A549 (cell line): ENCODE results near the gene PRSS1. TPM values are rescaled to one million over a fixed set of nuclear protein-coding genes. Genes with fewer than 3 reads are reported as not detected.

Experiments
- ATAC-seq, 2 experiments: fragments of 200-7000 bp in 1 of 2; fragments of >200 bp in 1 of 2; cut with Nextera tagmentation in 1 of 2; cut with Tn5 transposase in 1 of 2; 3 replicates each; pipeline versions ENCODE4 v1.8.0 to v1.9.1; 2018 to 2020; ENCODE audit warnings: mild to moderate bottlenecking in 1 of 2, moderate library complexity in 1 of 2
- CTCF ChIA-PET: fragments of 300-600 bp; sonication (Branson Sonifier 250); formaldehyde crosslinking; extraction: SDS; loops from one replicate; lab custom pipeline; 2021; ENCODE audit warnings: antibody characterized with exemption, inconsistent platforms; lab: Yijun Ruan, JAX
- POLR2A ChIA-PET: fragments of 350-600 bp; formaldehyde crosslinking; extraction: SDS; loops from one replicate; lab custom pipeline; 2021; ENCODE audit warnings: antibody characterized with exemption, inconsistent platforms; lab: Yijun Ruan, JAX
- DNase-seq, 2 experiments: peaks; one replicate each; pipeline versions ENCODE4 v3.0.0 to v3.0.0-alpha.2; 2011 to 2016; ENCODE audit warnings: low read depth in 1 of 2, low spot score in 1 of 2
- FAIRE-seq: peaks from 2 replicates; lab custom pipeline; 2011; peaks lifted over from hg19 to GRCh38; lab: Jason Lieb, UNC
- H3K27ac ChIP-seq, 2 experiments: fragments of >200 bp; sonication (Bioruptor Twin); formaldehyde crosslinking; 3 replicates each; pipeline ENCODE4 v1.5.1; 2016 to 2017
- H3K4me1 ChIP-seq: fragments of >200 bp; sonication (Bioruptor Twin); formaldehyde crosslinking; 3 replicates; pipeline ENCODE4 v1.6.1; 2016
- H3K4me2 ChIP-seq: fragments of >200 bp; sonication (Bioruptor Twin); formaldehyde crosslinking; 3 replicates; pipeline ENCODE4 v1.6.1; 2016
- H3K4me3 ChIP-seq: fragments of >200 bp; sonication (Bioruptor Twin); formaldehyde crosslinking; 3 replicates; pipeline ENCODE4 v1.5.1; 2016
- H3K9me3 ChIP-seq: fragments of >200 bp; sonication (Bioruptor Twin); formaldehyde crosslinking; 3 replicates; pipeline ENCODE4 v1.6.1; 2016
- BHLHE40 ChIP-seq: IDR thresholded peaks from 2 replicates; pipeline ENCODE4 v1.6.1; 2012; ENCODE audit warnings: low read depth, low read length, inconsistent platforms
- CBX2 ChIP-seq: fragments of 200-600 bp; sonication (generic); IDR thresholded peaks from 2 replicates; pipeline ENCODE4 v1.6.1; 2016; ENCODE audit warnings: low read depth, mild to moderate bottlenecking, borderline replicate concordance
- CBX8 ChIP-seq: fragments of 200-600 bp; sonication (generic); IDR thresholded peaks from 2 replicates; pipeline ENCODE4 v1.6.1; 2016
- CHD4 ChIP-seq: fragments of 200-600 bp; sonication (generic); IDR thresholded peaks from 2 replicates; pipeline ENCODE4 v1.6.1; 2016; ENCODE audit warnings: antibody characterized with exemption, mild to moderate bottlenecking, borderline replicate concordance
- FOXS1 ChIP-seq: fragments of 250-450 bp; sonication (Bioruptor Pico); IDR thresholded peaks from 2 replicates; pipeline ENCODE4 v1.5.0; 2020; ENCODE audit warnings: mild to moderate bottlenecking, moderate library complexity
- HDAC2 ChIP-seq: fragments of 200-600 bp; sonication (generic); IDR thresholded peaks from 2 replicates; pipeline ENCODE4 v1.6.1; 2016
- HOXA7 ChIP-seq: fragments of 250-450 bp; sonication (Bioruptor Pico); IDR thresholded peaks from 2 replicates; pipeline ENCODE4 v1.5.0; 2020; ENCODE audit warnings: mild to moderate bottlenecking, moderate library complexity
- HOXB5 ChIP-seq: fragments of 250-450 bp; sonication (Bioruptor Pico); IDR thresholded peaks from 2 replicates; pipeline ENCODE4 v1.5.0; 2020; ENCODE audit warnings: mild to moderate bottlenecking, moderate library complexity
- POLR2AphosphoS2 ChIP-seq: conservative IDR thresholded peaks from 2 replicates; pipeline ENCODE4 v1.6.1; 2012; ENCODE audit warnings: low read length, improper control_type of control experiment, inconsistent platforms
- RARB ChIP-seq: fragments of 250-450 bp; sonication (Bioruptor Pico); IDR thresholded peaks from 2 replicates; pipeline ENCODE4 v1.8.0; 2021; ENCODE audit warnings: mild to moderate bottlenecking, moderate library complexity
- RFX5 ChIP-seq: fragments of 450-650 bp; IDR thresholded peaks from 2 replicates; pipeline ENCODE4 v1.7.1; 2014; ENCODE audit warnings: antibody characterized with exemption, mild to moderate bottlenecking, moderate library complexity
- WGBS: methylation state at CpG from one replicate; pipeline ENCODE4 v1.1.6; 2017; ENCODE audit errors: missing lambda C conversion rate; 5-methylcytosine and 5-hydroxymethylcytosine counted together
- polyA plus RNA-seq, 4 experiments: library from polyadenylated mRNA; depleted of rRNA in 3 of 4; stranded (reverse); fragments of >200 nt; fragmentation: RNase III in 1 of 4; extraction: RNeasy Plus Mini Kit Qiagen cat#74134 plus additional on column Dnase treatment in 1 of 4; gene quantifications; 2 replicates in 3 of 4; 3 replicates in 1 of 4; pipeline ENCODE4 v1.2.3, GENCODE V29; 2011 to 2017
- TF ChIP-seq, protein P1 (sequence below): fragments of >200 bp; sonication (Bioruptor Twin); formaldehyde crosslinking; IDR thresholded peaks from 3 replicates; pipeline ENCODE4 v1.5.1; 2016
- TF ChIP-seq, protein P2 (sequence below): fragments of 150-350 bp; IDR thresholded peaks from 2 replicates; pipeline ENCODE4 v1.6.1; 2014; ENCODE audit warnings: low read depth, mild to moderate bottlenecking, low read length
- TF ChIP-seq, protein P3 (sequence below): IDR thresholded peaks from 2 replicates; pipeline ENCODE4 v1.6.1; 2012
- TF ChIP-seq, protein P4 (sequence below): fragments of 250-450 bp; sonication (Bioruptor Pico); IDR thresholded peaks from 2 replicates; pipeline ENCODE4 v1.5.0; 2021; ENCODE audit warnings: mild to moderate bottlenecking, moderate library complexity, borderline replicate concordance
- TF ChIP-seq, protein P5 (sequence below): fragments of 200-600 bp; sonication (generic); IDR thresholded peaks from 2 replicates; pipeline ENCODE4 v1.6.1; 2016; ENCODE audit warnings: antibody characterized with exemption, mild to moderate bottlenecking, moderate library complexity

The PRSS1 gene
- polyA plus RNA-seq, 2 of the 4 experiments (the other 2 are of a cell fraction), result not detected

DNA sequence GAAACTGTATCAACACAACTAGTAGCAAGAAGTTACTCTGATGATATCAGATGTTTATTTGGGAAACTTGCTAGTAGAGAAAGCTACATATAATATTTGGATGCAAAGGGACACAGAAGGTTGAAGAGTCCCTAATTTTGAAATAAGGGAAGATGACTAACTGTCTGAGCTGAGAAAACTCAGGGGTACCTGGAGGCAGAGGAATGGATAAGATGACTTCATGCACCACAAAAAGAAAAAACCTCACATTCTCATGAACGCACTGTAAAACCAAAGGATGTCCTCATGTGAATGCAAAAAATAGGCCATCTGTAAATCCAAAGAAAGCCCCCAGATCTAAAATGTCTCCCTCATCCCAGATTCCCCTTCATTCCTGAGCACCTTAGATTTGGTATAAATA lies 50.8 kb downstream of the PRSS1 start:
- ChIA-PET POLR2A (no interaction called here), CTCF (interaction anchor here (2.7 kb wide), 1 partner anchor 17 kb away, joined by 10 read pairs; no protein-coding TSS in a partner anchor)
- Histone ChIP-seq H3K4me3 (no peak overlapping the region), H3K9me3 (no peaks in the 10 kb centered on the region), H3K4me1 (no peaks in the 10 kb centered on the region), H3K4me2 (no peak overlapping the region), H3K27ac (no peak overlapping the region)
- no peak for TF ChIP-seq CBX8
- no peak for DNase-seq
- no peak for ATAC-seq
- no peak for FAIRE-seq
- 4% methylated on average over 1 of the region's 1 CpG for WGBS

DNA sequence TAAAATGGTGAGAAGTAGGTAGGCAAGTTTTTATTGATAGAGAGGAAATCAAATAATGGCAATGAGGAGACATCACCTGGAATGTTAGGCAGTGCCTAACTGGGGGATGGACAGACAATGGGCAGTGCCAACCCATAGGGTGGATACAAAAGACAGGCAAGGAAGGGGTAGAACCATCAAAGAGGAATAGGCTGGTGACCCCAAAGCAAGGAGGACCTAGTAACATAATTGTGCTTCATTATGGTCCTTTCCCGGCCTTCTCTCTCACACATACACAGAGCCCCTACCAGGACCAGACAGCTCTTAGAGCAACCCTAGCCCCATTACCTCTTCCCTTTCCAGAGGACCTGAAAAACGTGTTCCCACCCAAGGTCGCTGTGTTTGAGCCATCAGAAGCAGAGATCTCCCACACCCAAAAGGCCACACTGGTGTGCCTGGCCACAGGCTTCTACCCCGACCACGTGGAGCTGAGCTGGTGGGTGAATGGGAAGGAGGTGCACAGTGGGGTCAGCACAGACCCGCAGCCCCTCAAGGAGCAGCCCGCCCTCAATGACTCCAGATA lies 51.5 kb downstream of the PRSS1 start:
- ChIA-PET POLR2A (no interaction called here), CTCF (interaction anchor here (1.0 kb wide), 1 partner anchor 10 kb away, joined by 5 read pairs; no protein-coding TSS in a partner anchor)
- DNase-seq (no peak), ATAC-seq (no peak), FAIRE-seq (no peak)
- Histone ChIP-seq H3K9me3 (no peaks in the 10 kb centered on the region), H3K4me3 (no peak overlapping the region), H3K27ac (no peak overlapping the region)
- TF ChIP-seq, protein P1, sequence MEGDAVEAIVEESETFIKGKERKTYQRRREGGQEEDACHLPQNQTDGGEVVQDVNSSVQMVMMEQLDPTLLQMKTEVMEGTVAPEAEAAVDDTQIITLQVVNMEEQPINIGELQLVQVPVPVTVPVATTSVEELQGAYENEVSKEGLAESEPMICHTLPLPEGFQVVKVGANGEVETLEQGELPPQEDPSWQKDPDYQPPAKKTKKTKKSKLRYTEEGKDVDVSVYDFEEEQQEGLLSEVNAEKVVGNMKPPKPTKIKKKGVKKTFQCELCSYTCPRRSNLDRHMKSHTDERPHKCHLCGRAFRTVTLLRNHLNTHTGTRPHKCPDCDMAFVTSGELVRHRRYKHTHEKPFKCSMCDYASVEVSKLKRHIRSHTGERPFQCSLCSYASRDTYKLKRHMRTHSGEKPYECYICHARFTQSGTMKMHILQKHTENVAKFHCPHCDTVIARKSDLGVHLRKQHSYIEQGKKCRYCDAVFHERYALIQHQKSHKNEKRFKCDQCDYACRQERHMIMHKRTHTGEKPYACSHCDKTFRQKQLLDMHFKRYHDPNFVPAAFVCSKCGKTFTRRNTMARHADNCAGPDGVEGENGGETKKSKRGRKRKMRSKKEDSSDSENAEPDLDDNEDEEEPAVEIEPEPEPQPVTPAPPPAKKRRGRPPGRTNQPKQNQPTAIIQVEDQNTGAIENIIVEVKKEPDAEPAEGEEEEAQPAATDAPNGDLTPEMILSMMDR, result no peak
- no peak for TF ChIP-seq RFX5
- no peak for TF ChIP-seq RARB (CRISPR knock-in tag)
- TF ChIP-seq, all 56 proteins: peak for 0
- WGBS, result 1% methylated on average over 6 of the region's 7 CpGs
- Histone ChIP-seq H3K4me2 (no peak overlapping the region), H3K4me1 (no peaks in the 10 kb centered on the region)

DNA sequence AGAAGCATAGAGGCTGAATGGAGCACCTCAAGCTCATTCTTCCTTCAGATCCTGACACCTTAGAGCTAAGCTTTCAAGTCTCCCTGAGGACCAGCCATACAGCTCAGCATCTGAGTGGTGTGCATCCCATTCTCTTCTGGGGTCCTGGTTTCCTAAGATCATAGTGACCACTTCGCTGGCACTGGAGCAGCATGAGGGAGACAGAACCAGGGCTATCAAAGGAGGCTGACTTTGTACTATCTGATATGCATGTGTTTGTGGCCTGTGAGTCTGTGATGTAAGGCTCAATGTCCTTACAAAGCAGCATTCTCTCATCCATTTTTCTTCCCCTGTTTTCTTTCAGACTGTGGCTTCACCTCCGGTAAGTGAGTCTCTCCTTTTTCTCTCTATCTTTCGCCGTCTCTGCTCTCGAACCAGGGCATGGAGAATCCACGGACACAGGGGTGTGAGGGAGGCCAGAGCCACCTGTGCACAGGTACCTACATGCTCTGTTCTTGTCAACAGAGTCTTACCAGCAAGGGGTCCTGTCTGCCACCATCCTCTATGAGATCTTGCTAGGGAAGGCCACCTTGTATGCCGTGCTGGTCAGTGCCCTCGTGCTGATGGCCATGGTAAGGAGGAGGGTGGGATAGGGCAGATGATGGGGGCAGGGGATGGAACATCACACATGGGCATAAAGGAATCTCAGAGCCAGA lies 52.5 kb downstream of the PRSS1 start:
- ChIA-PET POLR2A (no interaction called here), CTCF (interaction anchor here (1.0 to 1.3 kb wide), 3 partner anchors 9 to 18 kb away, joined by 3 to 5 read pairs (median 3); no protein-coding TSS in a partner anchor)
- ATAC-seq, result no peak
- H3K27ac ChIP-seq, result no peak overlapping the region
- no peaks in the 10 kb centered on the region for H3K4me1 ChIP-seq
- H3K9me3 ChIP-seq, result no peaks in the 10 kb centered on the region
- H3K4me3 ChIP-seq, result no peak overlapping the region
- WGBS, result 10% methylated on average over 8 of the region's 8 CpGs
- TF ChIP-seq HOXB5 (CRISPR knock-in tag), result no peak
- TF ChIP-seq, protein P2, sequence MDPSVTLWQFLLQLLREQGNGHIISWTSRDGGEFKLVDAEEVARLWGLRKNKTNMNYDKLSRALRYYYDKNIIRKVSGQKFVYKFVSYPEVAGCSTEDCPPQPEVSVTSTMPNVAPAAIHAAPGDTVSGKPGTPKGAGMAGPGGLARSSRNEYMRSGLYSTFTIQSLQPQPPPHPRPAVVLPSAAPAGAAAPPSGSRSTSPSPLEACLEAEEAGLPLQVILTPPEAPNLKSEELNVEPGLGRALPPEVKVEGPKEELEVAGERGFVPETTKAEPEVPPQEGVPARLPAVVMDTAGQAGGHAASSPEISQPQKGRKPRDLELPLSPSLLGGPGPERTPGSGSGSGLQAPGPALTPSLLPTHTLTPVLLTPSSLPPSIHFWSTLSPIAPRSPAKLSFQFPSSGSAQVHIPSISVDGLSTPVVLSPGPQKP, result no peak
- TF ChIP-seq HOXA7 (CRISPR knock-in tag), result no peak
- no peak for TF ChIP-seq HDAC2
- DNase-seq, result no peak
- no peak for FAIRE-seq
- H3K4me2 ChIP-seq, result no peak overlapping the region

DNA sequence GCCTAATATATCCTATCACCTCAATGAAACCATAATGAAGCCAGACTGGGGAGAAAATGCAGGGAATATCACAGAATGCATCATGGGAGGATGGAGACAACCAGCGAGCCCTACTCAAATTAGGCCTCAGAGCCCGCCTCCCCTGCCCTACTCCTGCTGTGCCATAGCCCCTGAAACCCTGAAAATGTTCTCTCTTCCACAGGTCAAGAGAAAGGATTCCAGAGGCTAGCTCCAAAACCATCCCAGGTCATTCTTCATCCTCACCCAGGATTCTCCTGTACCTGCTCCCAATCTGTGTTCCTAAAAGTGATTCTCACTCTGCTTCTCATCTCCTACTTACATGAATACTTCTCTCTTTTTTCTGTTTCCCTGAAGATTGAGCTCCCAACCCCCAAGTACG lies 53.0 kb downstream of the PRSS1 start:
- 2% methylated on average over 3 of the region's 3 CpGs for WGBS
- ChIA-PET CTCF (interaction anchor here (1.0 to 1.3 kb wide), 2 partner anchors 9 to 18 kb away, joined by 3 read pairs; no protein-coding TSS in a partner anchor), POLR2A (no interaction called here)
- Histone ChIP-seq H3K4me3 (no peak overlapping the region), H3K9me3 (no peaks in the 10 kb centered on the region), H3K4me1 (no peaks in the 10 kb centered on the region), H3K27ac (no peak overlapping the region), H3K4me2 (no peak overlapping the region)
- TF ChIP-seq CHD4 (no peak), BHLHE40 (no peak), CBX2 (no peak), FOXS1 (CRISPR knock-in tag) (no peak), POLR2AphosphoS2 (no peak), HOXA7 (CRISPR knock-in tag) (no peak)
- TF ChIP-seq, protein P3, sequence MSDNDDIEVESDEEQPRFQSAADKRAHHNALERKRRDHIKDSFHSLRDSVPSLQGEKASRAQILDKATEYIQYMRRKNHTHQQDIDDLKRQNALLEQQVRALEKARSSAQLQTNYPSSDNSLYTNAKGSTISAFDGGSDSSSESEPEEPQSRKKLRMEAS, result no peak
- TF ChIP-seq, protein P4, sequence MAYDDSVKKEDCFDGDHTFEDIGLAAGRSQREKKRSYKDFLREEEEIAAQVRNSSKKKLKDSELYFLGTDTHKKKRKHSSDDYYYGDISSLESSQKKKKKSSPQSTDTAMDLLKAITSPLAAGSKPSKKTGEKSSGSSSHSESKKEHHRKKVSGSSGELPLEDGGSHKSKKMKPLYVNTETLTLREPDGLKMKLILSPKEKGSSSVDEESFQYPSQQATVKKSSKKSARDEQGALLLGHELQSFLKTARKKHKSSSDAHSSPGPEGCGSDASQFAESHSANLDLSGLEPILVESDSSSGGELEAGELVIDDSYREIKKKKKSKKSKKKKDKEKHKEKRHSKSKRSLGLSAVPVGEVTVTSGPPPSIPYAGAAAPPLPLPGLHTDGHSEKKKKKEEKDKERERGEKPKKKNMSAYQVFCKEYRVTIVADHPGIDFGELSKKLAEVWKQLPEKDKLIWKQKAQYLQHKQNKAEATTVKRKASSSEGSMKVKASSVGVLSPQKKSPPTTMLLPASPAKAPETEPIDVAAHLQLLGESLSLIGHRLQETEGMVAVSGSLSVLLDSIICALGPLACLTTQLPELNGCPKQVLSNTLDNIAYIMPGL, result no peak
- TF ChIP-seq, protein P5, sequence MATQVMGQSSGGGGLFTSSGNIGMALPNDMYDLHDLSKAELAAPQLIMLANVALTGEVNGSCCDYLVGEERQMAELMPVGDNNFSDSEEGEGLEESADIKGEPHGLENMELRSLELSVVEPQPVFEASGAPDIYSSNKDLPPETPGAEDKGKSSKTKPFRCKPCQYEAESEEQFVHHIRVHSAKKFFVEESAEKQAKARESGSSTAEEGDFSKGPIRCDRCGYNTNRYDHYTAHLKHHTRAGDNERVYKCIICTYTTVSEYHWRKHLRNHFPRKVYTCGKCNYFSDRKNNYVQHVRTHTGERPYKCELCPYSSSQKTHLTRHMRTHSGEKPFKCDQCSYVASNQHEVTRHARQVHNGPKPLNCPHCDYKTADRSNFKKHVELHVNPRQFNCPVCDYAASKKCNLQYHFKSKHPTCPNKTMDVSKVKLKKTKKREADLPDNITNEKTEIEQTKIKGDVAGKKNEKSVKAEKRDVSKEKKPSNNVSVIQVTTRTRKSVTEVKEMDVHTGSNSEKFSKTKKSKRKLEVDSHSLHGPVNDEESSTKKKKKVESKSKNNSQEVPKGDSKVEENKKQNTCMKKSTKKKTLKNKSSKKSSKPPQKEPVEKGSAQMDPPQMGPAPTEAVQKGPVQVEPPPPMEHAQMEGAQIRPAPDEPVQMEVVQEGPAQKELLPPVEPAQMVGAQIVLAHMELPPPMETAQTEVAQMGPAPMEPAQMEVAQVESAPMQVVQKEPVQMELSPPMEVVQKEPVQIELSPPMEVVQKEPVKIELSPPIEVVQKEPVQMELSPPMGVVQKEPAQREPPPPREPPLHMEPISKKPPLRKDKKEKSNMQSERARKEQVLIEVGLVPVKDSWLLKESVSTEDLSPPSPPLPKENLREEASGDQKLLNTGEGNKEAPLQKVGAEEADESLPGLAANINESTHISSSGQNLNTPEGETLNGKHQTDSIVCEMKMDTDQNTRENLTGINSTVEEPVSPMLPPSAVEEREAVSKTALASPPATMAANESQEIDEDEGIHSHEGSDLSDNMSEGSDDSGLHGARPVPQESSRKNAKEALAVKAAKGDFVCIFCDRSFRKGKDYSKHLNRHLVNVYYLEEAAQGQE, result no peak
- ATAC-seq (no peak), DNase-seq (no peak), FAIRE-seq (no peak)
